Measurements from ENCODE around the gene BPIFA2. TPM values are rescaled to one million over a fixed set of nuclear protein-coding genes. Genes with fewer than 3 reads are reported as not detected.
A peak's percentile ranks its signal among the peaks of the same experiment; 100 is the strongest.

Gene BPIFA2
- total and polyA plus RNA-seq, 3 experiments from 2014 or later = not detected

GRCh38 chr20:33191955-33192354 lies 24.0 kb downstream of the BPIFA2 start:
- POLR2A ChIA-PET = no interaction called here
- no peaks in the 10 kb centered on the region for H3K9me3 ChIP-seq (ENCODE audit: low read length)

GRCh38 chr20:33192912-33193501 lies 25.0 kb downstream of the BPIFA2 start:
- H3K9me3 Mint-ChIP-seq = no peaks in the 10 kb centered on the region

More at GRCh38 chr20:33191955-33192354, 24.0 kb downstream of the BPIFA2 start:
- Mint-ChIP-seq H3K36me3 (no peaks in the 10 kb centered on the region), H3K9me3 (no peaks in the 10 kb centered on the region), H3K27ac (no peak overlapping the region), H3K4me1 (no peaks in the 10 kb centered on the region), H3K4me3 (no peak overlapping the region), H3K27me3 (peaks cover 9 to 28% of the 10 kb centered on the region in 2 donors)
- no peak for DNase-seq
- Histone ChIP-seq H3K36me3 (ENCODE audit: insufficient read depth, low read length) (no peaks in the 10 kb centered on the region), H3K4me3 (ENCODE audit: low read length) (no peak overlapping the region), H3K4me1 (ENCODE audit: insufficient read depth, low read length) (no peaks in the 10 kb centered on the region), H3K27ac (ENCODE audit: low read depth, low read length) (no peak overlapping the region), H3K27me3 (ENCODE audit: insufficient read depth, low read length, poor library complexity, severe bottlenecking) (no peaks in the 10 kb centered on the region)
- CTCF ChIA-PET = no interaction called here

GRCh38 chr20:33199026-33199425 lies 31.1 kb downstream of the BPIFA2 start:
- H3K4me1 Mint-ChIP-seq = no peaks in the 10 kb centered on the region
- no peaks in the 10 kb centered on the region for H3K9me3 ChIP-seq (ENCODE audit: low read length)
- H3K36me3 ChIP-seq (ENCODE audit: insufficient read depth, low read length) = no peaks in the 10 kb centered on the region
- H3K27me3 ChIP-seq (ENCODE audit: insufficient read depth, low read length, poor library complexity, severe bottlenecking) = no peaks in the 10 kb centered on the region
- H3K27ac Mint-ChIP-seq = no peak overlapping the region
- ChIA-PET POLR2A (no interaction called here), CTCF (no interaction called here)
- H3K4me3 Mint-ChIP-seq = no peak overlapping the region
- no peak for DNase-seq
- peaks cover 22 to 45% of the 10 kb centered on the region in 2 donors for H3K27me3 Mint-ChIP-seq
- H3K4me3 ChIP-seq (ENCODE audit: low read length) = no peak overlapping the region
- no peaks in the 10 kb centered on the region for H3K4me1 ChIP-seq (ENCODE audit: insufficient read depth, low read length)
- no peaks in the 10 kb centered on the region for H3K9me3 Mint-ChIP-seq
- no peak overlapping the region for H3K27ac ChIP-seq (ENCODE audit: low read depth, low read length)
- H3K36me3 Mint-ChIP-seq = no peaks in the 10 kb centered on the region

More at GRCh38 chr20:33192912-33193501, 25.0 kb downstream of the BPIFA2 start:
- Histone ChIP-seq H3K4me1 (ENCODE audit: insufficient read depth, low read length) (no peaks in the 10 kb centered on the region), H3K27me3 (ENCODE audit: insufficient read depth, low read length, poor library complexity, severe bottlenecking) (no peaks in the 10 kb centered on the region), H3K36me3 (ENCODE audit: insufficient read depth, low read length) (no peaks in the 10 kb centered on the region), H3K4me3 (ENCODE audit: low read length) (no peak overlapping the region), H3K27ac (ENCODE audit: low read depth, low read length) (no peak overlapping the region), H3K9me3 (ENCODE audit: low read length) (no peaks in the 10 kb centered on the region)
- ChIA-PET CTCF (no interaction called here), POLR2A (no interaction called here)
- DNase-seq = no peak
- no peak overlapping the region for H3K27ac Mint-ChIP-seq
- H3K4me3 Mint-ChIP-seq = no peak overlapping the region
- H3K36me3 Mint-ChIP-seq = no peaks in the 10 kb centered on the region
- peaks cover 12 to 30% of the 10 kb centered on the region in 2 donors for H3K27me3 Mint-ChIP-seq
- no peaks in the 10 kb centered on the region for H3K4me1 Mint-ChIP-seq

DNA sequence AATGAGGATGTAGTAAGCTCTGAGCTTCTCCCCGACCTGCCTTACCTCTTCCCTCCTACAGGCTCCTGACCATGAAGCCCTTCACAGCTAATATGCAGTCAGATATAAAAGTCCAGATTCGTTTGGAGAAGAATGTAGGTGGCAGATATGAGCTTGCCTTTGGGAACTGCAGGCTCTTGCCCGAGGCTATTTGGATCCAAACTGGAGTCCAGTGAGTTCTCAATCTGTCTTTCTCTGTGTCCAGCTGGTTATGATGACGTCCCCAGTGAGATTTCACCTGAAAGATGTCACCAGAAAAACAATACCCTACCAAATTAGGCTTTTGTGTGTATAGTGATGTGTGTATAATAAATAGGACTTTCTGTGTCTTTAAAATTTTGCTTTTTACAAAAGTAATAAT lies 34.5 kb downstream of the BPIFA2 start:
- Histone ChIP-seq H3K27ac (ENCODE audit: low read depth, low read length) (no peak overlapping the region), H3K4me1 (ENCODE audit: insufficient read depth, low read length) (no peaks in the 10 kb centered on the region), H3K9me3 (ENCODE audit: low read length) (no peaks in the 10 kb centered on the region), H3K36me3 (ENCODE audit: insufficient read depth, low read length) (no peaks in the 10 kb centered on the region), H3K27me3 (ENCODE audit: insufficient read depth, low read length, poor library complexity, severe bottlenecking) (no peaks in the 10 kb centered on the region), H3K4me3 (ENCODE audit: low read length) (no peak overlapping the region)
- DNase-seq = no peak
- Mint-ChIP-seq H3K4me1 (no peaks in the 10 kb centered on the region), H3K27ac (no peak overlapping the region), H3K27me3 (peaks cover 17 to 57% of the 10 kb centered on the region in 2 donors), H3K36me3 (no peaks in the 10 kb centered on the region), H3K9me3 (no peaks in the 10 kb centered on the region), H3K4me3 (no peak overlapping the region)
- ChIA-PET CTCF (no interaction called here), POLR2A (no interaction called here)

- CTCF ChIA-PET = no interaction called here
- Histone ChIP-seq H3K9me3 (ENCODE audit: low read length) (no peaks in the 10 kb centered on the region), H3K27me3 (ENCODE audit: insufficient read depth, low read length, poor library complexity, severe bottlenecking) (no peaks in the 10 kb centered on the region), H3K36me3 (ENCODE audit: insufficient read depth, low read length) (no peaks in the 10 kb centered on the region), H3K27ac (ENCODE audit: low read depth, low read length) (no peak overlapping the region), H3K4me1 (ENCODE audit: insufficient read depth, low read length) (no peaks in the 10 kb centered on the region), H3K4me3 (ENCODE audit: low read length) (no peak overlapping the region)
- H3K9me3 Mint-ChIP-seq = no peaks in the 10 kb centered on the region
- H3K27me3 Mint-ChIP-seq = peaks cover 12 to 60% of the 10 kb centered on the region in 2 donors
- no peaks in the 10 kb centered on the region for H3K4me1 Mint-ChIP-seq
- no peak for DNase-seq
- H3K27ac Mint-ChIP-seq = no peak overlapping the region
- H3K4me3 Mint-ChIP-seq = no peak overlapping the region
- no peaks in the 10 kb centered on the region for H3K36me3 Mint-ChIP-seq
- POLR2A ChIA-PET = no interaction called here
Observed at GRCh38 chr20:33203444-33203843, 35.5 kb downstream of the BPIFA2 start.

DNA sequence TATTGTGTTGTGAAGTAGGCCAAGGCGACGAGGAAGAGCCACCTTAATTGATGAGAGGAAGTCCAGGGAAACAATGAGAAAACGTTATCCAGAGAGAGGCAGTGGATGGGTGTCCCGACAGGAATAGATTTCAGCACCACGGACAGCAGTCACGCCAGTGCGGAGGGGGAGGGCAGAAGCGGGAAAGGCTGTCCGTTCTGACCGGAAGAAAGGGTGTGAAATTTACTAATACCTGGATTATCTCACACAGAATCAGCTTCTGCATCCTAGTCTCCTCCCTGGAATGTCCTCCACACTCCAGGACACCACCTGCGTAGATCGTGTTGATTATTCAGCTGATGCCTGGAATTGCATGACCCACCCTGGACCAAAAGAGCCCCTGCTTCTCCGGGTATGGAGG lies 41.8 kb downstream of the BPIFA2 start:
- ChIA-PET CTCF (no interaction called here), POLR2A (no interaction called here)
- Mint-ChIP-seq H3K9me3 (no peaks in the 10 kb centered on the region), H3K4me3 (peak overlapping the region in 1 of 7 donors; percentile 27), H3K27ac (no peak overlapping the region), H3K4me1 (peaks cover 0 to 4% (median 0%) of the 10 kb centered on the region in 3 donors), H3K27me3 (peaks cover 28 to 72% of the 10 kb centered on the region in 2 donors), H3K36me3 (peaks cover 0 to 3% (median 2%) of the 10 kb centered on the region in 3 donors)
- Histone ChIP-seq H3K4me3 (ENCODE audit: low read length) (no peak overlapping the region), H3K36me3 (ENCODE audit: insufficient read depth, low read length) (no peaks in the 10 kb centered on the region), H3K9me3 (ENCODE audit: low read length) (no peaks in the 10 kb centered on the region), H3K27me3 (ENCODE audit: insufficient read depth, low read length, poor library complexity, severe bottlenecking) (no peaks in the 10 kb centered on the region), H3K4me1 (ENCODE audit: insufficient read depth, low read length) (no peaks in the 10 kb centered on the region), H3K27ac (ENCODE audit: low read depth, low read length) (no peak overlapping the region)
- peak in 4 of 5 donors; percentile 2 to 54 (median 4) for DNase-seq

DNA sequence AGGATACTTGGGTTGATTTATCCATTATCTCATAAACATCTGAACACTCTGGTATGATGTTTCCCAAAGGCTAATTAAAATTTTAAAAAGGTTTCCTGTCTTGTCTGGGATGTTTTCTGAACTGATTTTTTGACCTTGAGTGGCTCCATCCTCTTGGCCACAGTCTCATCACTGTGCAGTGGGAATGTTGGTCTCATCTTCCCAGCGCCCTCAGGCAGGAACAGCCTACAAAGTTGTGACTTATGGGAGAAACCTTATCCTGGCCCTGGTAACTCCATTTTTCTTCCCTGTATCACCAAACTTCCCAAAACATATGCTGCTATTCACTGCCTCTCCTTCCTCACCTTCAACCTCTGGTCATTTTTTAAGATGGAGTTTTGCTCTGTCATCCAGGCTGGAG lies 42.4 kb downstream of the BPIFA2 start:
- POLR2A ChIA-PET = no interaction called here
- Mint-ChIP-seq H3K27ac (no peak overlapping the region), H3K4me1 (peaks cover 0 to 4% (median 0%) of the 10 kb centered on the region in 3 donors), H3K4me3 (no peak overlapping the region), H3K36me3 (peaks cover 0 to 3% (median 2%) of the 10 kb centered on the region in 3 donors), H3K27me3 (peaks cover 29 to 77% of the 10 kb centered on the region in 2 donors), H3K9me3 (no peaks in the 10 kb centered on the region)
- Histone ChIP-seq H3K4me1 (ENCODE audit: insufficient read depth, low read length) (no peaks in the 10 kb centered on the region), H3K36me3 (ENCODE audit: insufficient read depth, low read length) (no peaks in the 10 kb centered on the region), H3K27me3 (ENCODE audit: insufficient read depth, low read length, poor library complexity, severe bottlenecking) (no peaks in the 10 kb centered on the region), H3K4me3 (ENCODE audit: low read length) (no peak overlapping the region), H3K9me3 (ENCODE audit: low read length) (no peaks in the 10 kb centered on the region), H3K27ac (ENCODE audit: low read depth, low read length) (no peak overlapping the region)
- CTCF ChIA-PET = no interaction called here
- DNase-seq = no peak

DNA sequence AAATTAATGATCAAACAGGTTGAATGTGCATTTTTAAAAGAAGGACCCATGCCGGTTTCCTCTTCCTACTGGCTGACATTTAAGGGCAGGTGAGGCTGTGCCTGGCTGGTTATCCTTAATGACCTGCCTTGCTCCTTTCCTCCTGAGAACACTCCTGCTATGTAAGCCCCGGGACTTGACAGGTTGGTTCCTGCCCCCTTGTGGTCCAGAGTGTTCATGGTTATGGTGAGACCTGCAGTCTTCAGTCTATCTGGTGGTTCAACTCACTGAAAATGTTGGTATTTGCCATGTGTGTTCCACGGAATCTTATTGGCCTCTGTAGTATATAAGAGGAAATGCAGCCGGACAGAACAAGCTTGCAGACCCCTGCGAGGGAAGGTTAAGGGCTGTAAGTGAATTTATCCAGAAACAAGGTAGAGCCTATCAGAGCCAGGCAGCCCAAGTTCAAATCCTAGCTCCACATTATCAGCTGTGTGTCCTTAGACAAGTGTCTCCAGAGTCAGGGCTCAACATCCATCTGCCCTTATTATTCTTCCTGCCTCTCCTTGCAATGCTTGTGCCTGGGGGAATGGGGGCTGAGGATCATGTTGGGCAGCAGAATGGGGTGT lies 44.0 kb downstream of the BPIFA2 start:
- Histone ChIP-seq H3K9me3 (ENCODE audit: low read length) (no peaks in the 10 kb centered on the region), H3K4me1 (ENCODE audit: insufficient read depth, low read length) (no peaks in the 10 kb centered on the region), H3K36me3 (ENCODE audit: insufficient read depth, low read length) (no peaks in the 10 kb centered on the region), H3K27ac (ENCODE audit: low read depth, low read length) (no peak overlapping the region), H3K4me3 (ENCODE audit: low read length) (no peak overlapping the region), H3K27me3 (ENCODE audit: insufficient read depth, low read length, poor library complexity, severe bottlenecking) (no peaks in the 10 kb centered on the region)
- Mint-ChIP-seq H3K4me3 (no peak overlapping the region), H3K4me1 (peaks cover 0 to 4% (median 0%) of the 10 kb centered on the region in 3 donors), H3K36me3 (peaks cover 0 to 3% (median 2%) of the 10 kb centered on the region in 3 donors), H3K27me3 (peaks cover 33 to 81% of the 10 kb centered on the region in 2 donors), H3K27ac (no peak overlapping the region), H3K9me3 (no peaks in the 10 kb centered on the region)
- POLR2A ChIA-PET = no interaction called here
- CTCF ChIA-PET = interaction anchor here (0.9 to 2.1 kb wide), 2 partner anchors 27 to 310 kb away, joined by 3 to 8 read pairs; no protein-coding TSS in a partner anchor
- peak in 2 of 5 donors; percentile 3 to 11 for DNase-seq
